ENCODE data around the gene PARP12. TPM values are rescaled to one million over a fixed set of nuclear protein-coding genes. Genes with fewer than 3 reads are reported as not detected.

Gene PARP12
- polyA plus RNA-seq, 1 experiment, result 17.1 TPM

GRCh38 chr7:140079121-140079536 is 16.4 kb upstream of the PARP12 start:
- CTCF ChIA-PET, result interaction anchor here (0.7 to 1.2 kb wide), 2 partner anchors 225 to 247 kb away, joined by 3 read pairs; no protein-coding TSS in a partner anchor
- POLR2A ChIA-PET, result no interaction called here
- no peak overlapping the region for H3K27ac ChIP-seq (ENCODE audit: low read depth, low read length)
- TF ChIP-seq, protein P1, sequence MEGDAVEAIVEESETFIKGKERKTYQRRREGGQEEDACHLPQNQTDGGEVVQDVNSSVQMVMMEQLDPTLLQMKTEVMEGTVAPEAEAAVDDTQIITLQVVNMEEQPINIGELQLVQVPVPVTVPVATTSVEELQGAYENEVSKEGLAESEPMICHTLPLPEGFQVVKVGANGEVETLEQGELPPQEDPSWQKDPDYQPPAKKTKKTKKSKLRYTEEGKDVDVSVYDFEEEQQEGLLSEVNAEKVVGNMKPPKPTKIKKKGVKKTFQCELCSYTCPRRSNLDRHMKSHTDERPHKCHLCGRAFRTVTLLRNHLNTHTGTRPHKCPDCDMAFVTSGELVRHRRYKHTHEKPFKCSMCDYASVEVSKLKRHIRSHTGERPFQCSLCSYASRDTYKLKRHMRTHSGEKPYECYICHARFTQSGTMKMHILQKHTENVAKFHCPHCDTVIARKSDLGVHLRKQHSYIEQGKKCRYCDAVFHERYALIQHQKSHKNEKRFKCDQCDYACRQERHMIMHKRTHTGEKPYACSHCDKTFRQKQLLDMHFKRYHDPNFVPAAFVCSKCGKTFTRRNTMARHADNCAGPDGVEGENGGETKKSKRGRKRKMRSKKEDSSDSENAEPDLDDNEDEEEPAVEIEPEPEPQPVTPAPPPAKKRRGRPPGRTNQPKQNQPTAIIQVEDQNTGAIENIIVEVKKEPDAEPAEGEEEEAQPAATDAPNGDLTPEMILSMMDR (IDR thresholded peaks at IDR 0.05; ENCODE audit: low read depth, low read length), result peak; percentile 41
- no peaks in the 10 kb centered on the region; the same call in 1 of the 2 replicates for H3K9me3 ChIP-seq (ENCODE audit: control insufficient read depth, insufficient read depth, low read length)
- peak; percentile 39 for DNase-seq (ENCODE audit: low read depth, low spot score)
- H3K27me3 ChIP-seq (ENCODE audit: control insufficient read depth, insufficient read depth, low read length), result peaks cover 14% of the 10 kb centered on the region
- no peak overlapping the region for H3K4me3 ChIP-seq (ENCODE audit: low read depth, low read length)

- peaks cover 20% of the 10 kb centered on the region for H3K27me3 ChIP-seq (ENCODE audit: control insufficient read depth, insufficient read depth, low read length)
- DNase-seq (ENCODE audit: low read depth, low spot score), result no peak
- CTCF ChIA-PET, result no interaction called here
- no peak overlapping the region for H3K27ac ChIP-seq (ENCODE audit: low read depth, low read length)
- H3K4me3 ChIP-seq (ENCODE audit: low read depth, low read length), result no peak overlapping the region
- TF ChIP-seq, protein P1 (IDR thresholded peaks at IDR 0.05; ENCODE audit: low read depth, low read length), result no peak
- no peaks in the 10 kb centered on the region; the same call in 1 of the 2 replicates for H3K9me3 ChIP-seq (ENCODE audit: control insufficient read depth, insufficient read depth, low read length)
- POLR2A ChIA-PET, result no interaction called here
Measured at GRCh38 chr7:140078392-140078791, 15.6 kb upstream of the PARP12 start.

DNA sequence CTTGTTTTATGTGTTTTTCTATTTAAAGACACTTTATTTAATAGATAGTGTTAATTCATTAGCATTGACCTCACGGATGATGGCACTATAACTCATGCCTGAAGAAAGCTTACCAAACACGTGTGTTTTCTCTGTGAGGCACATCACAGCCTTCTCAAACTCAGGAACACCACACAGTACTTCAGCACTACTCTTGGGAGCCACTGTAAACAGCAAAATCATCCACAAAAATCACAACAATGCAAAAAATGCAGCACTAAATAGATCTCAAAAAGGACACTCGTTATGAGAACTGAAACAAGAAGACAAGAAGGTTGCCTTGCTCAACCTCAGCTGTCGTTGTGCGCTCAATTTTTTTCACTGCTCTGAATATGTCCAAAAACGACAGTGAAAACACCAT is 12.0 kb upstream of the PARP12 start:
- ChIA-PET CTCF (no interaction called here), POLR2A (no interaction called here)
- Histone ChIP-seq H3K27me3 (ENCODE audit: control insufficient read depth, insufficient read depth, low read length) (peaks cover 20% of the 10 kb centered on the region), H3K9me3 (ENCODE audit: control insufficient read depth, insufficient read depth, low read length) (no peaks in the 10 kb centered on the region), H3K27ac (ENCODE audit: low read depth, low read length) (no peak overlapping the region), H3K4me3 (ENCODE audit: low read depth, low read length) (no peak overlapping the region)
- DNase-seq (ENCODE audit: low read depth, low spot score), result no peak
- TF ChIP-seq, protein P1 (IDR thresholded peaks at IDR 0.05; ENCODE audit: low read depth, low read length), result no peak

GRCh38 chr7:140070546-140070945 is 7.8 kb upstream of the PARP12 start:
- H3K9me3 ChIP-seq (ENCODE audit: control insufficient read depth, insufficient read depth, low read length), result peaks cover 5% of the 10 kb centered on the region; the same call in 1 of the 2 replicates
- no peak for DNase-seq (ENCODE audit: low read depth, low spot score)
- H3K27ac ChIP-seq (ENCODE audit: low read depth, low read length), result no peak overlapping the region
- ChIA-PET CTCF (no interaction called here), POLR2A (interaction anchor here (0.6 kb wide), 1 partner anchor 396 kb away, joined by 3 read pairs; no protein-coding TSS in a partner anchor)
- TF ChIP-seq, protein P1 (IDR thresholded peaks at IDR 0.05; ENCODE audit: low read depth, low read length), result no peak
- no peak overlapping the region for H3K4me3 ChIP-seq (ENCODE audit: low read depth, low read length)
- H3K27me3 ChIP-seq (ENCODE audit: control insufficient read depth, insufficient read depth, low read length), result peaks cover 17% of the 10 kb centered on the region

- TF ChIP-seq, protein P1 (IDR thresholded peaks at IDR 0.05; ENCODE audit: low read depth, low read length), result no peak
- Histone ChIP-seq H3K4me3 (ENCODE audit: low read depth, low read length) (no peak overlapping the region), H3K27me3 (ENCODE audit: control insufficient read depth, insufficient read depth, low read length) (peaks cover 17% of the 10 kb centered on the region), H3K27ac (ENCODE audit: low read depth, low read length) (no peak overlapping the region), H3K9me3 (ENCODE audit: control insufficient read depth, insufficient read depth, low read length) (peaks cover 5% of the 10 kb centered on the region; the same call in 1 of the 2 replicates)
- ChIA-PET CTCF (no interaction called here), POLR2A (no interaction called here)
- DNase-seq (ENCODE audit: low read depth, low spot score), result no peak
Measured at GRCh38 chr7:140069298-140069949, 6.7 kb upstream of the PARP12 start.

Measured in AG04450 (cell line).